Right cardiac atrium (tissue), 5 donors: ENCODE results near the gene MRPL10. TPM values are rescaled to one million over a fixed set of nuclear protein-coding genes. Genes with fewer than 3 reads are reported as not detected.
"Not testable (repeated sequence)": the region's sequence is repeated elsewhere in the genome, so short reads cannot be mapped to it uniquely, and the experiment has no call there.

Experiments
- ATAC-seq, 2 donors: fragments of 200-7000 bp; cut with Tn5 transposase; one replicate each; pipeline versions ENCODE4 v1.8.0 to v1.9.1; 2020; ENCODE audit warnings: moderate library complexity in 2 of 2, mild to moderate bottlenecking in 1 of 2
- DNase-seq, 3 donors: peaks; one replicate each; pipeline ENCODE4 v3.0.0-alpha.2; 2020
- H3K27ac ChIP-seq: one replicate; pipeline ENCODE4 v1.5.1; 2013; ENCODE audit warnings: mild to moderate bottlenecking, low read length, control low read depth, moderate library complexity
- H3K27me3 ChIP-seq: one replicate; pipeline ENCODE4 v1.6.1; 2013; ENCODE audit not compliant: control insufficient read depth, insufficient read depth
- H3K4me1 ChIP-seq: one replicate; pipeline ENCODE4 v1.6.1; 2013; ENCODE audit warnings: low read length; ENCODE audit not compliant: control insufficient read depth, insufficient read depth
- H3K4me3 ChIP-seq: one replicate; pipeline ENCODE4 v1.5.1; 2013; ENCODE audit warnings: low read length, control low read depth
- H3K9me3 ChIP-seq: one replicate; pipeline ENCODE4 v1.6.1; 2013; ENCODE audit warnings: low read length; ENCODE audit not compliant: control insufficient read depth
- WGBS: extraction: QIAGEN DNeasy Blood & Tissue Kit; methylation state at CpG from one replicate; pipeline ENCODE4 v1.1.7; 2013; 5-methylcytosine and 5-hydroxymethylcytosine counted together
- intact Hi-C, 4 donors: fragments of 100-400 bp; cut with DNase I; formaldehyde crosslinking; loops; one replicate each; pipeline versions ENCODE4 v1.11.0 to v1.14.0; 2022 to 2023
- polyA plus RNA-seq: library from polyadenylated mRNA; stranded (reverse); fragments of 200-250 nt; gene quantifications from one replicate; pipeline ENCODE4 v1.2.3, GENCODE V29; 2013
- total RNA-seq, 4 donors: library from RNA; stranded (reverse); fragmentation: NEBNext Ultra II Directional; extraction: Animal tissue kit (Norgen Biotek cat#: 25700); gene quantifications; one replicate each; pipeline ENCODE4 v1.2.1, GENCODE V29; 2021
- donor health status: healthy with polysubstance abuse.
- donor health status: DM: no; HTN: yes; CAD: no.
- donor health status: DM: no; HTN: no; CAD: no.
- donor health status: DM: no; HTN: yes; CAD: no; lungs with severe emphysema.
- donor health status: DM: yes; HTN: yes; CAD: no.

MRPL10 gene
- total and polyA plus RNA-seq, 5 donors: 37.7 to 52.3 (median 47.5) TPM

DNA sequence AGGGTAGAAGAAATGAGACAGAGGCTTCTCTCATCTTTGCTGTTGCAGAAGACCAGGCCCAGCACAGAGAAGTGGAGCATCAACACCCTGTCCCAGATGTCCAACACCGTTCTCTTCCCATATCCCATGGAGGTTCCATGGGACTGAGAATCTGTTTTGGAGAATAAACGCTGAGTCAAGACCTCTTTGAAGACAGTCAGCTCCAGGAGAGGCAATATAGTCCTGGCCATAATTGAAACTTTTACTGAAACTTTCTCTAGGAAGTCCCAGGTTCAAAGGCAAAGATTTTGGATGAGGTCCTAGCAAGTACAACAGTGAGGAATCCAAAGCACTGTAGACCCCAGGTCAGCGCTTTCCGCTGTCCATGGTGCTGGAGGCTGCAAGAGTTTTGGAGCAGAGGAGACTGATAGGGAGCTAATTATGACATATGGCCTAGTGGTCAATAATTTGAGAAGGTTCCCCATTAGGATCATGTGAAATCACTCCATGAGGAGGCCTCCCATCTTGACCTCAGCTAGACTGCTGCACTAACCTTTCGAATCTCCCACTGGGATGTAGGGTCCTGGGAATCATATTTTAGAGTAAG is 45.7 kb downstream of the MRPL10 start:
- no peak for ATAC-seq
- intact Hi-C loops: no loop called here
- 38% methylated on average over 5 of the region's 5 CpGs for WGBS
- Histone ChIP-seq H3K27me3 (no peaks in the 10 kb centered on the region), H3K4me3 (no peak overlapping the region), H3K9me3 (no peaks in the 10 kb centered on the region), H3K27ac (no peak overlapping the region), H3K4me1 (no peaks in the 10 kb centered on the region)
- no peak for DNase-seq

DNA sequence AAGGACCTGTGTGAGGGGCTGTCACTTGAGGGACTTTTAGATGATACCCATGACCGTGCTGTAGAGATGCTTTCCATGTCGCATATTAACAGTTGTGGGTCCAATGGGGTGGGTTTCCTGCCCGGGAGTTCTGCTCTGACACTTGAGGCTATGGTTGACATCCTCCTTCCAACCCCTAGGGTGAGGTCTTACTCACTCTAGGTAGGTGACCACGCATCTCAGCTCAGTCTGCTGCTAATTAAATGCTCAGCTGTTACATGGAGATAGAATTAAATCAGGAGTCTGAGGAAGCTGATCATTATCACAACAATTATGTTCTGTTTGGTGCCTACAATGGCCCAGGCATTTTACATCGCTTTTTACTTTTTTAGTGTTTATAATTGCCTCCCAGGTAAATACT is 49.9 kb downstream of the MRPL10 start:
- no peaks in the 10 kb centered on the region for H3K4me1 ChIP-seq
- intact Hi-C loops: no loop called here
- H3K9me3 ChIP-seq: no peaks in the 10 kb centered on the region
- no peak overlapping the region for H3K4me3 ChIP-seq
- no peaks in the 10 kb centered on the region for H3K27me3 ChIP-seq
- no peak for ATAC-seq
- H3K27ac ChIP-seq: no peak overlapping the region
- WGBS: 65% methylated on average over 5 of the region's 5 CpGs
- DNase-seq: no peak

DNA sequence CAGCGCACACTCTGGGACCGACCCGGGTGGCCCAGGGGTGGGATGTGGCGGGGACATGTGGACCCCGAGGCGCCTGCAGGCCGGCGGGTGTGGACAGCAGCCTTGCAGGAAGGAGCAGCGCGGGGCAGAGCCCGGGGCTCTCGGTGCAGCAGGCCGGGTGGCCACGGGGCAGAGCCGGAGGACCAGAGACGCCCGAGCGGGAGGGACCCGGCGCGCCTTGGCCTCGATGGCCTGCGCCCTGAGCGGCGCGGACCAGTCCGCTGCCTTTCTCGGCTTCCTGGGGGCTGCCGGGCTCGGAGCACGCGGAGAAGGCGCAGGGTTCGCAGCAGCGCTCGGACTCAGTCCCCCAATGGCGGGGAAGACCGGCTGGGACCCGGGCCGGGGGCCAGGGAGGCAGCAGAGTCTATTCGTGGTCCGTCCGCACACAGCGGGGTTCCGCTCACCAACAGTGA is 53.1 kb downstream of the MRPL10 start:
- no peaks in the 10 kb centered on the region for H3K4me1 ChIP-seq
- no peaks in the 10 kb centered on the region for H3K27me3 ChIP-seq
- intact Hi-C loops: no loop called here
- no peaks in the 10 kb centered on the region for H3K9me3 ChIP-seq
- DNase-seq (no peak), ATAC-seq (no peak)
- 15% methylated on average over 45 of the region's 45 CpGs for whole genome bisulfite sequencing
- H3K4me3 ChIP-seq: no peak overlapping the region
- no peak overlapping the region for H3K27ac ChIP-seq

DNA sequence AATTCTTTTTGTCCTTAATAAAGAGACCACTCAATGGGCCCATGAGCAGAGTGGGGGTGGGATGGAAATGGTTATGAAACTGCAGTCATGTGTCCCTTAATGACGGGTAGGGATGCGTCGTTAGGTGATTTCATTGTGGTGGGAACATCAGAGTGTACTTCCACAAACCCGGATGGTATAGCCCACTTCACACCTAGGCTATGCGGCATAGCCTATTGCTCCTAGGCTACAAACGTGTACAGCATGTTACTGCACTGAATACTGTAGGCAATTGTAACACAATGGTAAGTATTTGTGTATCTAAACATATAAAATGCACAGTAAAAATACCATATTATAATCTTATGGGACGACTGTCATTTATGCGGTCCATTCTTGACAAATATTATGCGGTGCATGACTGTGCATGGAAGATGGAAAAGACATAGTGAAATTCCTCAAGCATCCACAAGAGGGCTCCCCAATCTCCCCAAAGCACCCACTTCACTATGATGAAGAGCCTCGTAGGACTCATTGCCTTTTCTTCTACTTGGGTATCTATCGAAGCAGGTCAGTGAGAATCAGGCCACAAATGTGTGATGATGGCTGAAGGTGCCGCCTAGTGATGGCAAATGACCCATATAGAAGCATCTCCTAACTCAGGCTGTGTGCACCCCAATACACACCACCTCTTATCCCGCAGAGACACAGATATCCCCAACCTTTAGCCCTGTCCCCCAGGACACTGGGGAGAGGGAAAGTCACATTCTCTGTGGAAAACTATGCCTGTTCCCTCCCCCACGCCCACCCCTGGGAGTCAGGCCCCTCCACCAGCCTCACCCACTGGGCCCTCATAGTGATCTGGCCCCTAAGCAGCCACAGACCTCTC is 54.8 kb downstream of the MRPL10 start:
- no peak overlapping the region for H3K27ac ChIP-seq
- intact Hi-C loops: no loop called here

DNA sequence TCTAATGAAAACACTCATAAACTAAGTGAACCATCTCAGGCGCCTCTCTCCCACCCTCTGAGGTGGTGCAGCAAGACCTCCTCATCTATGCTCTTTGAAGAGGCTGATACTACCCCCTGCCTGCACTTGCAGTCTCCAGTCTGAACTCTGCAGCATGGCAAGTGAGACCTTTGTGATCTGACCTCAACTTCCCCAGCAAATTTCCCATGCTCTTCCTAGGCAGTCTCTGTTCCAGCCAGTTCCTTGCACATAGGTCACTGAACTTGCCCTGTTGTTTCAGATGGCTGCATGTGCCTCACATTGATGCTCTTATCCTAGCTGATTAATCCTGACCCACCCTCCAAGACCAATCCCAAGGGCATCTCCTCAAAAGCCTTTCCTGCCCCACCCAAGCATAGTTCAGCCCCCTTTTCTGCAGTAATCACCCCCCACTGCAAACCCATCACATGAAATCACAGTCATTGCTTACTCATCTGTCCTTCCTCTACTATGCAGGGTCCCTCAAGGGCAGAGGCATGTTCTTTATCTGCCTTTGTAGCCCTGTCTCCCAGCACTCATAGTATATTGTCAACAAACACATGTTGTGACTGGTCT is 56.3 kb downstream of the MRPL10 start:
- Histone ChIP-seq H3K4me1 (no peaks in the 10 kb centered on the region), H3K4me3 (no peak overlapping the region), H3K27me3 (no peaks in the 10 kb centered on the region), H3K27ac (no peak overlapping the region), H3K9me3 (no peaks in the 10 kb centered on the region)
- 63% methylated on average over 1 of the region's 1 CpG for WGBS
- DNase-seq (no peak), ATAC-seq (no peak)
- intact Hi-C loops: no loop called here

More for the DNA sequence above, 54.8 kb downstream of the MRPL10 start:
- Histone ChIP-seq H3K4me1 (no peaks in the 10 kb centered on the region), H3K27me3 (no peaks in the 10 kb centered on the region), H3K4me3 (no peak overlapping the region), H3K9me3 (no peaks in the 10 kb centered on the region)
- WGBS: 37% methylated on average over 14 of the region's 14 CpGs
- peak in 1 of 2 donors; percentile 61 for ATAC-seq
- no peak for DNase-seq

DNA sequence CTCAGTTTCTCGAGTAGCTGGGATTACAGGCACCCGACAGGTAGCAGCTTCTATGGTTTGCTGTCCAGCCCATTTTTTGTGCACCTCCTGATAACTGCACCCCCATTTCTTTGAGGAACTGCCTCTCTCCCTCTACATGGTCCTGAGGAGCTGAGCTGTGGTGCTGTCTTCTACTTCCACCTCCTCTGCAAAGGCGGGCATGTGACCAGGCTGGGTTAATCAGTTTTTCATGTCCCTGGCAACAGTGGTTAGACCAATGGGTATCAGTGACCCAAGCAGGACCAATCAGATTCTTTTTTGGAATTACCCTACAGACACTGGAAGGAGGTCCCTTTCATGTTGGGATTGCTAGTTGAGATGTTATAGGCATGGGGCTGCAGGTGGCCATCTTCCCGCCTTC is 57.0 kb downstream of the MRPL10 start:
- Histone ChIP-seq H3K27me3 (no peaks in the 10 kb centered on the region), H3K9me3 (no peaks in the 10 kb centered on the region), H3K4me1 (no peaks in the 10 kb centered on the region), H3K4me3 (no peak overlapping the region), H3K27ac (no peak overlapping the region)
- no peak for DNase-seq
- ATAC-seq: no peak
- 72% methylated on average over 4 of the region's 4 CpGs for WGBS
- intact Hi-C loops: no loop called here

DNA sequence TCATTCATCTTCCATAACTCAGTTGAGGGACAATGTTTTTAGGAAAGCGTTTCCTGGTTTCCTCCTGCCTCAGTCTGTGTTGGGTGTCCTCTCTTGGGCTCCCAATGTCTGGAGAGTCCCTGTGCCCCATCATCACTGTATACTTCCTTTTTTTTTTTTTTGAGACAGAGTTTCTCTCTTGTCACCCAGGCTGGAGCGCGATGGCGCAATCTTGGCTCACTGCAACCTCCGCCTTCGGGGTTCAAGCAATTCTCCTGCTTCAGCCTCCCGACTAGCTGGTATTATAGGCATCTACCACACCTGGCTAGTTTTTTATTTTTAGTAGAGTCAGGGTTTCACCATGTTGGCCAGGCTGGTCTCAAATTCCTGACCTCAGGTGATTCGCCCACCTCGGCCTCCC is 57.7 kb downstream of the MRPL10 start:
- ATAC-seq, H3K27ac ChIP-seq, H3K4me3 ChIP-seq, H3K4me1 ChIP-seq, H3K9me3 ChIP-seq, intact Hi-C loops, H3K27me3 ChIP-seq: not testable (repeated sequence)
- DNase-seq: peak in 1 of 3 donors; percentile 61
- WGBS: 86% methylated on average over 9 of the region's 9 CpGs

Other genes with a start within 250 kb of the MRPL10 start
- 100 to 1,000 TPM; 134 to 175 (median 167) TPM for gene KPNB1, start 181.6 kb downstream of the MRPL10 start, total RNA-seq
- 50.0 TPM for gene KPNB1, start 181.6 kb downstream of the MRPL10 start, polyA plus RNA-seq
- gene TBKBP1, start 137.4 kb downstream of the MRPL10 start, total RNA-seq: 10 to 100 TPM; 17.5 to 25.2 (median 21.0) TPM
- gene TBKBP1, start 137.4 kb downstream of the MRPL10 start, polyA plus RNA-seq: 27.0 TPM
- gene TBX21, start 98.3 kb downstream of the MRPL10 start, total RNA-seq: under 1 TPM in 3 of 4 donors, not detected in 1; 0.14 to 0.60 (median 0.38) TPM
- 0.14 TPM for gene TBX21, start 98.3 kb downstream of the MRPL10 start, polyA plus RNA-seq
- gene OSBPL7, start 9.7 kb downstream of the MRPL10 start, total RNA-seq: 10 to 100 TPM in 1 of 4 donors, 1 to 10 TPM in 3; 6.4 to 11.1 (median 8.5) TPM
- 5.3 TPM for gene OSBPL7, start 9.7 kb downstream of the MRPL10 start, polyA plus RNA-seq
- gene LRRC46, start 129 bp upstream of the MRPL10 start, total RNA-seq: under 1 TPM in 3 of 4 donors, not detected in 1; 0.38 to 0.48 (median 0.43) TPM
- 0.29 TPM for gene LRRC46, start 129 bp upstream of the MRPL10 start, polyA plus RNA-seq
- gene SCRN2, start 9.7 kb upstream of the MRPL10 start, total RNA-seq: 10 to 100 TPM; 36.6 to 51.8 (median 40.9) TPM
- 62.3 TPM for gene SCRN2, start 9.7 kb upstream of the MRPL10 start, polyA plus RNA-seq
- 1 to 10 TPM in 1 of 4 donors, under 1 TPM in 3; 0.29 to 3.6 (median 0.41) TPM for gene SP6, start 19.6 kb upstream of the MRPL10 start, total RNA-seq
- gene SP6, start 19.6 kb upstream of the MRPL10 start, polyA plus RNA-seq: 0.34 TPM
- 10 to 100 TPM; 15.8 to 20.6 (median 17.9) TPM for gene SP2, start 64.7 kb upstream of the MRPL10 start, total RNA-seq
- 11.4 TPM for gene SP2, start 64.7 kb upstream of the MRPL10 start, polyA plus RNA-seq
- 10 to 100 TPM; 23.9 to 29.9 (median 26.0) TPM for gene PNPO, start 110.0 kb upstream of the MRPL10 start, total RNA-seq
- gene PNPO, start 110.0 kb upstream of the MRPL10 start, polyA plus RNA-seq: 16.1 TPM
- not detected for gene PRR15L, start 126.3 kb upstream of the MRPL10 start, total RNA-seq
- gene PRR15L, start 126.3 kb upstream of the MRPL10 start, polyA plus RNA-seq: not detected
- gene CDK5RAP3, start 139.6 kb upstream of the MRPL10 start, total RNA-seq: 10 to 100 TPM; 56.8 to 66.8 (median 64.9) TPM
- gene CDK5RAP3, start 139.6 kb upstream of the MRPL10 start, polyA plus RNA-seq: 54.3 TPM
- gene COPZ2, start 206.3 kb upstream of the MRPL10 start, total RNA-seq: 10 to 100 TPM; 51.8 to 74.8 (median 68.4) TPM
- 55.4 TPM for gene COPZ2, start 206.3 kb upstream of the MRPL10 start, polyA plus RNA-seq
- gene NFE2L1, start 216.8 kb upstream of the MRPL10 start, total RNA-seq: 100 to 1,000 TPM; 603 to 811 (median 785) TPM
- gene NFE2L1, start 216.8 kb upstream of the MRPL10 start, polyA plus RNA-seq: 661 TPM